ENCODE data around the gene STAT4. TPM values are rescaled to one million over a fixed set of nuclear protein-coding genes. Genes with fewer than 3 reads are reported as not detected.

The STAT4 gene
- total RNA-seq, 1 donor from 2014 or later, result 1.6 TPM

- DNase-seq (ENCODE audit: low read depth), result no peak
- TF ChIP-seq CTCF (conservative IDR thresholded peaks at IDR 0.05; ENCODE audit: low read depth, low read length), result no peak
- no peak overlapping the region for H3K4me3 ChIP-seq (ENCODE audit: low read depth, low read length)
Observed at GRCh38 chr2:191148791-191149190, 2.0 kb downstream of the STAT4 start.

- no peak for TF ChIP-seq CTCF (conservative IDR thresholded peaks at IDR 0.05; ENCODE audit: low read depth, low read length)
- DNase-seq (ENCODE audit: low read depth), result no peak
- H3K4me3 ChIP-seq (ENCODE audit: low read depth, low read length), result no peak overlapping the region
Observed at GRCh38 chr2:191148281-191148680, 2.5 kb downstream of the STAT4 start.

DNA sequence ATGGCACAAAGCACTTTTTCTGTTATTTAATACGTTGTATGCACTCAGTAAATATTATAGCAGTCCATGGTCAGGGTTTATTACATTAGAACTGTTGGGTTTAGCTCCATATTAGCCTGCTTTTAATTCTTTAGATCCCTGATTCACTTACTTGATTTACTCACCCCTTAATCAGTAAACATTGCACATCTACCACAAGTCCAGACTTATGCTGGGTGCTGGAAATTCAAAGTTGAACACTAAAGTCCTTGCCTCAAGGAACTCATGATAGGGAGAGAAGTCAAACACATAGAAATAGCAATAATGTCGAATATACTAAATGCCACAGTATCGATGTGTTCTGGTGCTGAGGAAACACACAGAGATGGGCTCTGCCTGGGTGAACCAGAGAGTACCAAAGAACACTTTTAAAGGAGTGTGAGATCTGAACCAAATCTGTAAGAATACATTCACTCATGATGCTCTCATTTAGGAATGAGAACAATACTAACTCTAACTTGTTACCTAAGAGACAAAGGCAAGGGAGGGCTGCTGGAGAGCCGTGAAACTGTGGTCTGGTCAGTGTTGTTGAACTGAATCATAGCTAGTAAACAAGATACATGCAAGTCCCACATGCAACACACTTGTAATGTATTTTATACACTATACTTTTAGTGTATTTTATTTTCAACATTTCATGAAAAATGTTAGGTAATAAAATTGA lies 4.9 kb downstream of the STAT4 start:
- no peak for DNase-seq (ENCODE audit: low read depth)
- no peak for TF ChIP-seq CTCF (conservative IDR thresholded peaks at IDR 0.05; ENCODE audit: low read depth, low read length)
- H3K4me3 ChIP-seq (ENCODE audit: low read depth, low read length), result no peak overlapping the region

- no peak overlapping the region for H3K4me3 ChIP-seq (ENCODE audit: low read depth, low read length)
Observed at GRCh38 chr2:191144217-191144616, 6.6 kb downstream of the STAT4 start.

DNA sequence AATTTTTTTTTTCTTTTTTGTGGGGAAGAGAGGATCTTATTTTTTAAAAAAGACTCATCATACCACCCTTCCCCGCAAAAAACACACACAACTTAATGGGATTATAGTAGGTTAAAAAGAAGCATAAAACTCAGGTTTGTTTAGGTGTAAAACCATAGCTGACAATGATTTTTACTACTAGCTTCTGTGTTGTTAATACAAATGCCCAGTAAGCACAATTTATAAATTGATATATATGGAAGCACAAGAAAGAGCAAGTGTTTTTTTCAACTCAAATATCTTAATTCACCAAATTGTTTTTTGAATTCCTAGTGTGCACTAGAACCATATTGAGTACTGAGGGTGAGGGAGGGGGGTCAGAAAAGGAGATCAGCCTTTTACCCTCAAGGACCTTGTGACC lies 7.0 kb downstream of the STAT4 start:
- H3K4me3 ChIP-seq (ENCODE audit: low read depth, low read length), result no peak overlapping the region
- no peak for DNase-seq (ENCODE audit: low read depth)
- no peak for TF ChIP-seq CTCF (conservative IDR thresholded peaks at IDR 0.05; ENCODE audit: low read depth, low read length)

More at GRCh38 chr2:191144217-191144616, 6.6 kb downstream of the STAT4 start:
- TF ChIP-seq CTCF (conservative IDR thresholded peaks at IDR 0.05; ENCODE audit: low read depth, low read length), result no peak
- no peak for DNase-seq (ENCODE audit: low read depth)

- no peak for DNase-seq (ENCODE audit: low read depth)
- H3K4me3 ChIP-seq (ENCODE audit: low read depth, low read length), result no peak overlapping the region
- TF ChIP-seq CTCF (conservative IDR thresholded peaks at IDR 0.05; ENCODE audit: low read depth, low read length), result no peak
Observed at GRCh38 chr2:191128911-191129304, 21.9 kb downstream of the STAT4 start.

All from epithelial cell of proximal tubule (primary cell).